Activated CD4-positive, alpha-beta T cell treated with anti-CD3 and anti-CD28 coated beads, Interleukin-2, amount 50 U/mL, for 48 hours (primary cell): ENCODE measurements around the gene TRIM42.

ENCODE experiments used
- DNase-seq, 2 experiments: peaks; one replicate each; pipeline ENCODE4 v3.0.0-alpha.2; 2020

The TRIM42 gene

GRCh38 chr3:140710711-140711389 is 33.0 kb downstream of the TRIM42 start:
- no peak for DNase-seq

DNA sequence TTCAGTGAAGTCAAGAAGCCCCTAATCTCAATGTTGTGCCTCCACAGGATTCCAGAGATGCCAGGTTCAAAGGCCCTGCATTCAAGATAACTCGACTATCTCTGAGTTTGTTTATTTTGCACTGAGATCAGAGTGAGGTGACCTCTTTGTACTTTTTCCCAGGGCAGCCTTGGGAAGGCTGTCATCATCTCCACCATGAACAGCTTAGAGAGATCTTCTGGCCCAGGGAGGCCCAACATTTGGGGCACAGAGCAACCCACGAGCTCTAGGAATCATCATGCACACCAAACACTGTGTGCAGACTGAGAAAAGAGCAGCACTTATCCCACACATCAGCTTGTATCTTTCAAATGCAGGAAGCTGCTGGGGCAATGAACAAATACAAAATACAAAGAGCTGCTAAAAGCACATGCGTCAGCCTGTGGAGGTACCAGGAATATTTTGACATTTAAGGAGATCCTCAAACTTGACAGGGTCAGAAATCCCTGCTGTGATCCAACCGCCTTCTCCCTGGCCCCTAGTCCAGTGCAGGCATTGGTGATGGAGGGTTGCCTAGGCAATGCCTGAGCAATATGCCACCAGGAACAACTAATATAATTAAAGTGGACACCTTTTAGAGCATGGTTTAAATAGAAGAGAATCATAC is 33.6 kb downstream of the TRIM42 start:
- no peak for DNase-seq

DNA sequence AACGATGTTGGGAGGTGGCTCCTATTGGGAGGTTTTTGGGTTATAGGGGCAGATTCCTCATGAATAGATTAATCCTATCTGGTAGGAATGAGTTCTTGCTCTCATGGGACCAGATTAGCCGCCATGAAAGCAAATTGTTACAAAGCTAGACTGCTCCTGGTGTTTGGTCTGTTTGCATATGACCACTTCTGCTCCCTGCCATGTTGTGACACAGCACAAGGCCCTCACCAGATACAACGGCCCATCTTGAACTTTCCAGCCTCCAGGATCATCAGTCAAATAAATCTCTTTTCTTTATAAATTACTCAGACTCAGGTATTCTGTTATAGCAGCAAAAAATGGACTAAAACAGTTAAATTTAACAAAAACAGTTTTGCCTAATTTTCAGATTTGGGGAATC is 34.4 kb downstream of the TRIM42 start:
- no peak for DNase-seq

DNA sequence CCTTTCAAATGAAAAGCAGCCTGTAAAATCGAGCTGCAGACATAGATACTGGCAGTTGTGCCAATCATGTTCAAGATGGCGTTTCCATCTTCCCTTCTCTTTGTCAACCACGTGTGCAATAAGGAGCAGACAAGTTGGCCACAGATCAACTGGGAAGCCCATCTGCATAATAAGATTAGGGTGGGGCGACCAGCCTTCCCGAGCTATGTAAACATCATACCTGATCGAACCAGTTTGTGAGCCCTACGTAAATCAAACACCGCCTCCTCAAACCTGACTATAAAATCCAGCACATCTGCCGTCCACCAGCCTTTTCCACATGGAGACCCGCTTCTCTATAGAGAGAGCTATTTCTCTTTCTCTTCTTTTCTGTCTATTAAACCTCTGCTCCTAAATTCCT is 37.2 kb downstream of the TRIM42 start:
- no peak for DNase-seq

DNA sequence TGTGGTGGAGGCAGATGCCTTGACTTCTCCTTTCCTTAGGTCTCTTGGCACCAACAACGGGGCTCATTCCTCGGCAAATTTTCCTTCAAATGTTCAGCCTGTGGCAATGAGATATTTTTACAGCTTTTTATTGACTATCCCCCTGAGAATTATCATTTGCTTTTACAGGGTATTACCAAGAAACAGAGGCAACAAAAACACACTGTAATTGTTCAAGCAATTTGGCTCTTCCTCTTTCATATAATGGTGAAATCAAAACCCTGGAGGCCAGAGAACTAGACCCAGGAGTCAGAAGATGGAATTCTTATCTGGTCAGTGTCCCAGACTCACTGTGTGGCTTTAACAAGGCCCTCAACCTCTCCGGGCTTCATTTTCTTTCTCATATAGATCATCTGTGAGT is 40.1 kb downstream of the TRIM42 start:
- DNase-seq: no peak

- no peak for DNase-seq
Observed at GRCh38 chr3:140719841-140720614, 42.2 kb downstream of the TRIM42 start.

GRCh38 chr3:140723576-140723975 is 45.7 kb downstream of the TRIM42 start:
- no peak for DNase-seq

DNA sequence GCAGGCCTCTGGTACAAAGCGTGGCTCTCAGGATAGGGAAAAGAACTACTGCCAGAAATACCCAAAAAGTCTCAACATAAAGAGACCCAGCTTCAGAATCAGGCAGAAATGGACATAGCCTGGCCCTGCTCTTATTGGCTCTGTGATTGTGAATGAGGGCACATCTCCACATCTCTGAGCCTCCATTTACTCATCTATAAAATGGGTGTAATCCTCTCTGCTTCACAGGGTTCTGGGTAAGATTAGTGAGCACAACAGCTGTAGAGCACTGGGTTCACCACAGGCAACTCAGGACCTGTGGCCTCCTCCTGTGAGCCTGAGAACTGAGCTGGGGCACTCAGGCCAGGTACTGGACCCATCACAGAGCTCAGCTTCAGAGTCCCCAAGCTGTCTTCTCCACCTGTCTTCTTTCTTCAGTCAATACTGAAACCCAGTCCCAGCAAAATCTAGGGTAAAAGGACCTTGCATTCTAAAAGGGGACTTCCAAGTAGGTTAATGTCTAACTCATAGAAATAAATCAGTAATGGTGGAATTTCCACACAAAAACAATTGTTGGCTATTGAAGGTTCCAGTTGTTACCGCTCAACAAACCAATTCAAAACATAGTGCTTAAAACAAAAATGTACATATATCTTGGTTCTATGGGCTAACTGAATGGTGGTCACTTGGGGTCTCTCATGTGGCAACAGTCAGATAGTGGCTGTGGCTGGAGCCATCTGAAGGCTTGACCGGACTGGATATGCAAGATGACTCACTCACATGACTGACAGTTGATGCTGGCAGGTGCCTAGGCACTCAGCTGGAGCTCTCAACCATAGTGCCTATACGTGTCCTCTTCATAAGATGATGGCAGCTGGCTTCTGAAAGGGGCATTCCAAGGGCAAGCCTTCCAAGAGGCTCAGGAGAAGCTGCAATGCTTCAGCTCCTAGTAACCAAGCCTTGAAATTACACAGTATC is 47.3 kb downstream of the TRIM42 start:
- DNase-seq: no peak

GRCh38 chr3:140726066-140726465 is 48.2 kb downstream of the TRIM42 start:
- DNase-seq: no peak

DNA sequence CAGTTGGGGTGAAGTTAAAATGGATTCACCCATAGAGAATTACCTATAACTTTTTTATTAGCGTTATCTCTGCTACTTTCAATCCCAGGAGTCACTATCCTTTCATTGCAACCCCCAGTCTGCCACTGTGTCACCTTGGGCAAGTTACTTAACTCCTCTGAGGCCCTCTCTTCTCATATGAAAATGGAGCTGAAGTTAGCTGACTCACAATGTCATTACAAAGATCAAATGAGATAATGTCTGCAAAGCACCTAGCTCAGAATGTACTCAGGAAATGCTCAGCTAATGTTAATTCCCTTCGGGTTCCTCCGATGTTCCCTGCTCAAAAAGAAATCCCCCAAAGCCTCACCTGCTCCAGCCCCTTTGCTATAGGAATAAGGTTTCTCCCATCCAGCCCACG is 50.0 kb downstream of the TRIM42 start:
- no peak for DNase-seq

- DNase-seq: no peak
Observed at GRCh38 chr3:140731440-140732119, 53.7 kb downstream of the TRIM42 start.

DNA sequence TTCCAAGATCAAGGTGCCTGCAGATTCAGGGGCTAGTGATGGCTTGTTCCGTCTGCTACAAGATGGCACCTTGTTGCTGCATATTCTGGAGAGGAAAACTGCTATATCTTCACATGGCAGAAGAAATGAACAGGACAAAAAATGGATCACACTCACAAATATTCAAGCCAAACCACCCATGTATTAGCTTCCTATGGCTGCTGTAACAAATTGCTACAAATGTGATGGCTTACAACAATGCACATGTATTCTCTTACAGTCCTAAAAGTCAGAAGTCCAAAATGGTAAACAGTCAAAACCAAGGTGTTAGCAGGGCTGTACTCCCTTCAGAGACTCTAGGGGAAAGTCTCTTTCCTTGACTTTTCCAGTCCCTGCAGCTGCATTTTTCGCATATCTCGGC is 55.8 kb downstream of the TRIM42 start:
- DNase-seq: no peak

GRCh38 chr3:140736863-140737460 is 59.1 kb downstream of the TRIM42 start:
- peak; percentile 14 to 16 for DNase-seq

GRCh38 chr3:140742116-140742515 is 64.3 kb downstream of the TRIM42 start:
- DNase-seq: no peak

- no peak for DNase-seq
Observed at GRCh38 chr3:140748171-140748570, 70.3 kb downstream of the TRIM42 start.

DNA sequence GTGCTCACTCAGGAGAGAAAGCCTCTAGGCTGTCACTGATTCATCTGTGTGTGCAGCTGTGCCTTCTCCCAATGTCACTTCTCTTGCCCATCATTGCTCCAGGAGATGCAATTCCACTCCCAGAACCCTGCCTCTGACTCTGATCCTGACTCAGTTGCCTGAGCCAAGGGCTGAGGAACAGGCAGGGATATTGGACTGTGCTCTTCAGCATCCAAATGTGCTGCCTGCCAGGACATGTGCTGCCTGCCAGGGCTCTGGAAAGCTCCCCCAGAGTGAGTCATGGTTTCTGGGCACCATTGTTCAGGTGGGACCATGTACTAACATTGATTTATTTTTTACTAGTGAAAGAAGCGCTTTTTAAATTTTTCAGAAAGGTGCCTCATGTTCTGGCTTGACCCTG is 71.0 kb downstream of the TRIM42 start:
- no peak for DNase-seq
